Activated CD8-positive, alpha-beta memory T cell treated with anti-CD3 and anti-CD28 coated beads, Interleukin-2, amount 50 U/mL, for 24 hours (primary cell): ENCODE measurements around the gene CD86.

ENCODE experiments used
- DNase-seq: peaks from one replicate; pipeline ENCODE4 v3.0.0-alpha.2; 2020; ENCODE audit errors: extremely low read depth

Gene CD86

DNA sequence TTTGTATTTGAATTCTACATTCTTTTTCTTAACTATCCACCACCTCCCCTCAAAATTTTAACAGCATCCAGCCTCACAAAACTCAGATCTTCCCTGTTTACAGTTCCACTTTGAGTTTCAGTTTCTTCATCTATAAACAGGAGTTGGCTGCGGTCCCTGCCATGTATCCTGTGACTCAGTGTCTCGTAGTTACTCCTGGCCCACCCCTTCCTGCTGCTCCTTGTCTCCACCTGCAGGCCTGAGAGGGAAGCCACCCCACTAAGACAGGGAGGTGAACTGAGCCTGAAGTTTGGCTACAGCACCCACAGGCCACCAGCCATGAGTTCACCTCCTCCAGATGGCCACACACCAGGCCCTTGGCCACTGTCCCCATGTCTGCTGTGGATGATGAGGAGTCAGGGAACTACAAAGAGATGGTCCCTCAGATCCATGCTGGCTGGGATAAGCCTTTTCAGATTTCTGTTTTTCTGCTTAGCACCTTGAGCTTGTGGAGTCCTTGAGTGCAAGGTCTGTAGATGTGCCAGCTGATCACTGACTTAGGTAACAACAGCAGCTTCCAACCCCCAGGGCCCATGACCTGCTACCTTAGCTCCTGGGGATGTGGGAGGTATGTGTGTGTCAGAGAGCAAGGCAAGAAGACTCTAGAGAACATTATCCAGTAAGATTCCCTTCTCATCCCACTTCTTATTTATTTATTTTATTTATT is 37.5 kb downstream of the CD86 start:
- DNase-seq = peak; percentile 18

DNA sequence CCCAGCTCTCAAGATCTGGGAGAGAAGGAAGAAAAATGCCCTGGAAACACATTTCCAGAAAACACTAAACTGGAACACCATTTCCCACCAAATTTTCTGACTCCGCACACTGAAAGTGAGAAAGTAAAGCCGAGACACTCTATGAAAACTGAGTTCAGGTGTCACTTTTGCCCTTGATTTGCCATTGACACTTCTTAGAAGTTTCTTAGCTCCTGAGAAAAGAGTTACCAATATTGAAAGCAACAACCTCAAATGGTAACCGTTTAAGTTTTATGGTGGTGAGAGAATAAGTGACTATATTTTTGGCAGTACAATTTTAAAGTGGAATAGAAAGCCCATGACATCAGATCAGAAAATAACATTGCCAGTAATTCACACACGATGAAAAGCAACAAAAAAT is 39.0 kb downstream of the CD86 start:
- DNase-seq = no peak

DNA sequence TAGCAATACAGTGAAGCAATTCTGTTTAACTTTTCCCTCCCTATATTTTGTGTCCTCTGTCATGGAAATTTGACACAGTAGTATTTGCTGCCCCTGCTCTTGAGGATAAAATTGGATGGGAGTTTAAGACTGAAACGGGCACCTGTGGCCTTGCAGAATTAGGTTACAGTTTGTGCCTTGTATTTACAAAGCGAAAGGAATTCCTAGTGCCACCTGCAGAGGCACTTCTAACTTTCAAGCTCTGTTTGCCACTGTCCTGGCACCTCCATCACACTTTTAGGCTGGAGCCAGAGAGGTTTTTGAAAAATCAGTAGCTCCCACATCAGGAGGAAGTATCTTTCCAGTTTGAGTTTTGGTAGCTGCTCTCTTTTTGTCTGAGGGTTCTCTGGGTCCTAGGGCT is 39.5 kb downstream of the CD86 start:
- DNase-seq = no peak

DNA sequence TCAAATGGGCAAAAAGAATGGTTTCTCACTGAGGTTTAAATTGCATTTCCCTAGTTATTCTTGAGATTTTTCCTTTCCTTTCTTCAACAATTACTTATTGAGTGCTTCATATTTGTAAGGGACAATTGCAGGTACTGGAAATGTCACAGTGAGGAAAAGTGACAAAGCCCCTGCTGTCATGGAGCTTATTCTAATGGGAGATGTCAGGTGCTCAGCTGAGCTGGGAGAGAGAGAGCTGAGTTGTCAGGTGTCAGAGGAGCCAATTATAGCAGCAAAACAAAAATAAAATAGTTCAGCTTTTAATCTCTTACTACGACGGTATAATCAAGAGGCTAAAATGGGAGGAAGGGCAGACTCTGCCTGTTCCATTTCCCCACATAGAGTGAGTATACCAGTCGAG is 42.0 kb downstream of the CD86 start:
- no peak for DNase-seq

DNA sequence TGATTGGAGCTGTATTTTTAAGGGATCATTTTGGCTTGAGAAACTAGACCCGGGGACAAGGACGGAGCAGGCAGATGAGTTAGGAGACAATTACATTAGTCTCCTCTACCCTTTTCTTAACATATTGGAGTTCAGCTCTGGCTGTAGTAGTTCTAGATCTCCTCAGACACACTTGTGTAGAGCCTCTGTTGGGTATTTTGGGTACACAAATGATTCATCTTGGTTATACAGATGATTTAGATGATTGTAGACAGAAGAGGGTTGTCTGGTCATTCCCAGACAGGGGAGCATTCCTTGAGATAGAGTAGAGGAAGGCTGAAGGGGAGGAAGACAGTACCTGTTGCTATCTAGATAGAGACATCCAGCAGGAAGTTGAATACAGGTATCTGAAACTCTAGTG is 43.4 kb downstream of the CD86 start:
- DNase-seq = no peak

DNA sequence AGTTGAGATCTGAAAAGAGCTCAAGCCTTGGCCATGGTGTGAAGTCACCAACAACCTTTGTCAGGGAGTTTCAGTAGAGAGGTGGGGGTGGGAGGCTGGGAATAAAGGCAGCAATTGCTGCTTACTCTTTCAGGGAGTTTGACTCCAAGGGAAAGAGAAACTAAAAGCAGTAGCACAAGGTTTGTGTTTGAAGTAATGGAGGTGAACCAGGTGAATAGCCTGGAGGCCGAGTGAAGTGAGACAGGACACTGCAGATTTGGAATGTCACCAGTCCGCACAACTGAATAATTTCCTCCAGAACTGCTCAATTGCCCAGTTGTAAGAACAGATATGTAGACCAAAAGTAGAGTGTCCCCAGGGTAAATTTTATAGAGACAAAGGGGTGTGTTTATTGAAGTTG is 44.1 kb downstream of the CD86 start:
- no peak for DNase-seq

DNA sequence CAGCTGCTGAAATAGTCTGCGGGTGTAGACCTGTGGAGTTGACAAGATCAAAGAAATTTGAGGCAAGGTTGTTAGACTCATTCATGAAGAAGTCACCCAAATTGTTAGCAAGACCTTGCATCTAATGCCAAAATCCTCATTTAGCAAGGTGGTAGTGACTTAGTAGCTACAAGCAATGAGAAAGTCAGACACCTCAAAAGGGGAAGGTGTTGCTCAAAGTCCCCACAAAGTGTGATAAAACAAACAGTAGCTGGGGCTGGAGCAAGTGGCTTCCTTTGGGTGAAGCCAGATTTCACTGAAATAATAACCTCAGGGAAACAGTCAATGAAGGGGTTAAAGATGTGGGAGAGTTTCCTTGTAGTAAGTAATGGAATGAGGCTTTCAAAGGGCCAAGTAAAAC is 44.9 kb downstream of the CD86 start:
- DNase-seq = no peak

DNA sequence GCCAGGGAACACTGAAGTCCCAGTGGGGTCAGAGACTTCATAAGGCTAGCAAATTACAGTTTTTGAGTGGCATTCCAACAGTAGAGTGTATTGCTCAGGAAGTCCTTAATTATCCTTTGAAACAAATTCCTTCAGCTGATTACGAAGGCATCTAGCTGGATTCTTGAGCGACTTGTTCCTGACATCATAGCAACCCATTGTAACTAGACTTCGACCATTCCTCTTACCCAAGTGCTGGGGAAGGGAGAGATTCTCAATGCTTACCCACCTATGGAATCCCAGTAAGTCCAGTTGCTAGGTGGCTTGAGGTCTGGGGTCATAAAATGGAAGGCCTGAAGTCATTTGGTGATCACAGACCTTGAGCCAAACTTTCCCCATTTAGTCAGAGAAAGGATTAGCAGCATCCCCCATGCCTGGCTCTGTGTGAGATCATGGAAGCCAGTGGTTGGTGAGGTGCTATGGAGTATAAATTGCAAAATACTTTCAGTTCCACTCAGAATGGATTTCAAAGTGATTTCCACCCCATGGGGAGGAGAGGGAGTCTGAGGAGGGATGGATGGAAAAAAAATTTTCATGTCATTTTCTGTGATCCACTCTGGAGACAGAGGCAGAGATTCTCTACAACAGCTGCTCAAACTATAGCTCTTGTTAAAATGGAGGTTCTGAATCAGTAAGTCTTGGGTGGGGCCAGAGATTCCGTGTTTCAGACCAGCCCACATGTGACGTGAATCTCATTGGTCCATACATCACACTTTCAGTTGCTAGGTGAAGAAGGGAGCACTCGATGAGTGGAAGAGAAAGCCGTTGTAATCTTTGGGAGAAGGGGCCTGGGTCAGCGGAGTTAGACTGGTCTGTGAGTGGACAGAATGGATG is 45.7 kb downstream of the CD86 start:
- no peak for DNase-seq

DNA sequence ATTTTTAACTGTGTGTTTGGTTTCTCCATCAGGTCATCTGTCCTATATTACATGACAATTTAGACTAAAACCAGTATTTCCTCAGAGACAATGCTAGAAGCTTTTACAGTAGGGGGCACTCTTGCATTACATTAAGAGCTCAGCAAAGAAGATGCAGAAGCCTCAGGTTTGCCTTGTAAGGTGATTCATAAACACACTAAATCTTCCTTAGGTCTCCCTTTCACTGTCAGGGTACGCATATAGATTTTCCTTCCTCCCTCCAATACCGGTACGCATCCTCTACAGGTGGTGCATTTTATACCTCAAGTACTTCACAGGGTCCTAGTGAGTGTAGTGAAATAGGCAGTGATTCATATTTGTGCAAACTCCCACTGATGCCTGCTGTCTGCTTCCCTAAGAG is 46.5 kb downstream of the CD86 start:
- no peak for DNase-seq

DNA sequence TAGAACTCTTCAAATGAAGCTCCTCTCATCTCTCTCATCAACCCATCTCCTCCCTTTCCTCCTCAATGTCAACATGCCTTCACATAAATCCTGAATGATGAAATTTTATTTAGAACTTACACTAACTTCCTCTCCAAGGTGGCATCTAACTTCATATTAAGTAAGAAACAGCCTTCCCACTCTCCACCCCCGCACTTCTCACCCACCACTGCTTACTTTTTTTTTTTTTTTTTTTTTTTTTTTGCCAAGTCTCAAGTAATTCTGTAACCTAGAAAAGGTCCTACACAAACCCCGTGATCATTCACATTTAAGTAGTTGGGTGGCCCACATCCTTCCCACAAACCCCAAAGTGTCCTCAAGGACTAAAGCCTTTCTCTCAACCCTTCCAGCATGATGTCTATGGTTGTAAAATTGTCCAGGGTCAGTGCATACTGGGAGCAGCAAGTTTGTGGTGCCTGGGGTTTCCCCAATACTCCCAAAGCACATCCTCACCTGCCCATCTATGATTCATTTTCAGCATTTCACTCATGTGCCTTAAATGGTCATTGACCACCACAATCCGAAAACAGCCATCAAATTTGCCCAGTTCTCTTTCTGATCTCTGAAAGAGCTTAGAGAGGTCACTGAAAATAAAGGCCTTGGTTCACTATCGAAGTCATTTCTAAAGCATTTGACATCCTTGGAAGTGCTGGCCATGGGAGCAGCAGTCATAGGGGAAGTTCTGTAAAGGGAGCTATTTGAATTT is 47.2 kb downstream of the CD86 start:
- no peak for DNase-seq

DNA sequence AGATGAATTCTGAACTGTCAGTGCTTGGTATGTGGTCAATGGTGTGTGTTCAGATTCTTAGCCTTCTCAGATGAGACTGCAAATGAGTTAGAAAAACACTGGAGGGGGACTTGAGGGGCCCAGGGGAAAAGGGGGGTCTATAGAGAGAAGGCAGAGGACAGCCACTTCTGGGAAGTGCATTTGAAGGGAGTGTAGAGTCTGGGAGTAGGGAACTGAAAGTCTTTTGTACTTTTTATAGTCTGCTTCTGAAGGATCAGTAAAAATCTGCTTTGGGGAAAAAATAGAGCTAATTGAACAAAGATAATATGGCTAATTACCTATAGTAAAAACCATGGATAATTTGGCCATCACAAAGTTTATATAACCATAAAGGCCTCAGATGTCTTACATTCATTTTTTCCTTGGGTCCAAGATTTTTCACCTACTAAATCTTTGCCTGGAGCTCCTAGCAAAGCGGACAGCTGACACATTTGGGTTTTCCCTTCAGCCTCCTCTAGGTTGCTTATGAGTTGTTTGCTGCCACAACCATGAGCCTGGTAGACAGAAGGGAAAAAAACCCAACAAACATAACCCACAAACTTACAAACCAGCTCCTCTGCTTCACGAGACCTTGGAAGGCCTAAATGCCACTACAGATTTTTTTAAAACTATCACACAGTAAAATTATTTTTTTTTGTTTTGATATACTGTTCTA is 48.8 kb downstream of the CD86 start:
- DNase-seq = no peak

DNA sequence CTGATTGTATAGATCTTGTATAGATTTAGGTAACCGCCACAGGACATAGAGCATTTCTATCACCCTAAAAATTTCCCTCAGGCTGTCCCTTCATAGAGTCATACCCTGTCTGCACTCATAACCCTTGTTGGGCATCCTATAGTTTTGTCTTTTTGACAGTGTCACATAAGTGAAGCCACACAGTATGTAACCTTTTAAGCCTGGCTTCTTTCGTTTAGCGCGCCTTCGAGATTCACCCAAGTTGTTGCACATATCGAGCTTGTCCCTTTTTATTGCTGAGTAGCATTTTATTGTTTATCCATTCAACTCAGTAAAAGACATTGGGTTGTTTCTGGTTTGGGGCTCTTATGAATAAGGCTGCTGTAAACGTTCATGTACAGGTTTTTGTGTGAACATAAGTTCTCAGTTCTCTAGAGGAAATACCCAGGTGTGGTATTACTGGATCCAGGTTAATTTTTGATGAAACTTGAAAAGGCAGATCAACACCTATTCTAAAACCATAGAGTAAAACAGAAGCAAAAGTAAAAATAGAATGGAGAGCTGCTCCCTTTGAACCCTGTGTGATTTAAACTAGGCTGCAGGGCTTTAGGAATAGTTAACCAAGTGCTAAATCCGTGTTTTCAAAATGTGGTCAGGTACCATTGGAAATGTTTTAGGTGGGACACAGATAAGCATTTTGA is 49.5 kb downstream of the CD86 start:
- no peak for DNase-seq

DNA sequence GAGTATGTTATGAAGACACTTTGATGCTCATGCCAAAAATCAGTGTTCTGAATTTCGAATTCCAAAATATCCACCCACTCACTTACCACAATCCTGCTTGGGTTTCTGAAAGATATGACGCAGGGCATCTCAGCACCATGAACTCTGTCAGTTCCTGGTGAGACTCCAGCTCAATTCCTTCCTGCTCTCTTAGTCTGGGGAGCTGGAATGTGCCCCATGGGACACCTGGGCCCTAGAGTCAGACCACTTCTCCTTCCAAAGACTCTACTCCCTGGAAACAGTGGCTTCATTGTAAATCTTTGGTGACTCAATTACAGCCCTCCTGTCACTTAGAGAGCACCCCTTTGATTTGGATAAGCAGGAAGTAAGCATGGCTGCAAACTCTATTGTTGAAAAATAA is 50.5 kb downstream of the CD86 start:
- DNase-seq = no peak

DNA sequence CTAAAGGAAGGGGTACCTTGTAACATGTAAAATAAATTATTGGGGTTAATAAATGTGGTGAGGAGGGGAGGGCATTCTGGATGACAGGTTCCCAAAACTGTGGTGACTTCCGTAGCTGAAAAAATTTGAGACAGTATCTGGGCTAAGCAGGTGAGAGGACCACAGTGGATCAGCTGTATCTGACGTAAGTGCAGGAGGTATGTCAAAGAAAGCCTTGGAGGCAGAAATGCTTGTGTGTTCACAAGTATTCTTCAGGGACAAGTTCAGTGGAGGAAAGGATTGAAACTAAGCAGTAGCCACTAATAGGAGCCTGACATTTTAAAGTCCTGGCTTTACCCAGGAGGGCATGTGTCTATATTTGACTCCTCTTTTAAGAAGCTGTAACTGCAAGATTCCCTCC is 52.0 kb downstream of the CD86 start:
- no peak for DNase-seq

DNA sequence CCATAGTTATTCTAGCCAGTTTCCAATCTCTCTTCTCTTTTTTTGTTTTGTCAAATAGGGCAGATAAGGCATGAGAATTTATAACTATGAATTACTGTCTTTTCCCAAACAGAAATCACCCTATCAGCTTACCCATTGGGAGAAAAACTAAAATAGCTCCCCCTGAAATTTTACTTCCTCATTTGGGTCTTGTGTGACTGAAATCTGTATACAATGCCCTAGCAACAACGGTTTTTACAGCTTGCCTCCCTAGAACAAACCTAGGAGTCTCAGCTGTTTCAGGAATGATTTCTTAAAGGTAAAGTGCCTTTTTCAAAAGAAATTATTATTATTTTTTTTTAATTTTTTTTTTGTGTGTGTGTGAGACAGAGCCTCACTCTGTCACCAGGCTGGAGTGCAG is 56.8 kb downstream of the CD86 start:
- DNase-seq = no peak

DNA sequence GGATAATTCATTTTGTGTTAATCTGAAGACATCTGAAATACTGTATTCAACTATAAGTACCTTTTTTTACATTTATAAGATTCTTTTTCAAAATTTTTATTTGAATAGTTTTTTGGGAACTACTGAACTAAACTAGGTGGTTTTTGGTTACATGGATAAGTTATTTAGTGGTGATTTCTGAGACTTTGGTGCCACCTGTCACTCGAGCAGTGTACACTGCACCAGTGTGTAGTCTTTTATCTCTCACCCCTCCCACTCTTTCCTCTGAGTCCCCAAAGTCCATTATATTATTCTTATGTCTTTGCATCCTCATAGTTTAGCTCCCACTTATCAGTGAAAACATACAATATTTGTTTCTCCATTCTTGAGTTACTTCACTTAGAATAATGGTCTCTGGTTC is 57.6 kb downstream of the CD86 start:
- DNase-seq = no peak

DNA sequence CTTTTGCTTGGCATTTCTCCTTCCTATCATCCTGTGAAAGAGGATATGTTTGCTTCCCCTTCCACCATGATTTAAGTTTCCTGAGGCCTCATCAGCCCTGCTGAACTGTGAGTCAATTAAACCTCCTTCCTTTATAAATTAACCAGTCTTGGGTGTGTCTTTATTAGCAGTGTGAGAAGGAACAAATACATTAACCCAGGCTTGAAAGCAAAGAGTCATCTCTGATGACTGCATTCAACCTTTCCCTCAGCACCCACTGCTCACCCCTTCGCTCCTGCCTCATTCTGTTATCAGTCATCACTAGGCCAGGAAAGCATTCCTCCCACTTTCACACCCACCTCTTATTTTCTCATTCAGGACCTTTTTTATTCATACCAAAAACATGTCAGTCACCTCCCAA is 68.7 kb downstream of the CD86 start:
- DNase-seq = no peak

DNA sequence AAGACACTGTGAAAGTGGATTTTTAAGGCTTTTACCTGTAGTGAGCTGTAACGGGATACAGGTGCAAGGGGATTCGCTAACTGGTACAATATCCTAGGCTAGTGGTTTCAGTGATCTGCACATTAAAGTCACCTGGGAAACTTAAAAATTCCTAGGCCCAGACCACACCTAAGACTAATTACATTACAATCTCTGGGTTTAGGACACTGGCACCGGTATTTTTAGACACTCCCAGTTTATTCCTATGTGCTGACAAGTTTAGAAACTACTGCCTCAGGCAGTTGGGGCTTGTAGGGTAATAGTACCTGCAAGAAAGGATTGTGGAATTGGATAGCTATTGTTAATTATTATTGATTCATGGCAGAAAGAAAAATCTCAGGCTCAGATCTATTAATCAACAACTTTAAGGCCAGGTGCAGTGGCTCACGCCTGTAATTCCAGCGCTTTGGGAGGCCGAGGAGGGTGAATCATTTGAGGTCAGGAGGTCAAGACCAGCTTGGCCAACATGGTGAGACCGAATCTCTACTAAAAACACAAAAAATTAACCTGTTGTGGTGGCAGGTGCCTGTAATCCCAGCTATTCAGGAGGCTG is 77.9 kb downstream of the CD86 start:
- DNase-seq = no peak

DNA sequence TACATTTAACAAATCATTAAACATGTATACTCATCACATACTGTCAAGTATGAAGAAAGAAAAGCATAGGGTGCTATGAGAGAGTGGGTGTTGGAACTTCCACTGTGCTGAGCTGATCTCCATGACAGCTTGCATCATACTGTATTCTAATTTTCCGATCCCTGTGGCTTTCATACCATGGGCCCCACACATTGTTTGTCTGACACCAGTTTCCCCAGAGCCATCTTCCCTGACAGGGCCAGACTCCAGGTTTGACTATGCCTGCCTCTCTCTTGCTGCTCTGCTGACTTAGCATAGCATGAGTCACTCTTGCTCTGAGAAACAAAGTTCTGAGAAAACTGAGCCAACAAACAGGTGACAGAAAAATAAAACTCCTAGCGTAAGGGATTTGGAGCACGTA is 91.3 kb downstream of the CD86 start:
- peak; percentile 29 for DNase-seq

DNA sequence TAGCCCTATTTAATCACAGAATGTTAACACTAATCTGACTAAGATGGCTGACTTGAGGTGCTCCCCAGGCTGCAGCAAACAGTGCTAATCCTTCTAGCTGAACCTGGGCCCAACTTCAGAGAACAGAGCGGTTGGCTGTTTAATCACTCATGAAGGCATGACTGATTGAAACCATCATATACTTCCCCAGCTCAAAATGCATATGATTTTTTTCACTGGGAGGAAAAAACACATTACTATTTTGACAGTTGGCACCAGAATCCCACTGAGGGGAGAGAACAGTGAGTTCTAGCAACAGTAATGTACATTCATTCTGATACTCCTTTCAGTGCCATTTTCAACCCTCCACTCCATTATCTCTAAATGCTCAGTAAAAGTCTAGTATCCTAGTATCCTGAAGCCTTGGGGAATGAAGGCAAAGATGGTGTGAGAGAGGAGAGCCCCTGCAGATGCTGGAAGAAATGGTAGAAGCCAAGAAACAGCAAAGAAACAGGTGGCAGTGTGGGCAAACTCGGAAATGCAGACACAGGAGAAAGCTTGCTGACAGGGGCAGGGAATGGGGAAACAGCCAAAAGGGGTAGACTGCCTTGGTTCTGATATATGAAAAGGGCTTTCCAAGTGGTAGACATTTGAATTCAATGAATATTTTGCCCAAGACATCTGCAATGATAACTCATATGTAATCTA is 93.9 kb downstream of the CD86 start:
- DNase-seq = no peak

DNA sequence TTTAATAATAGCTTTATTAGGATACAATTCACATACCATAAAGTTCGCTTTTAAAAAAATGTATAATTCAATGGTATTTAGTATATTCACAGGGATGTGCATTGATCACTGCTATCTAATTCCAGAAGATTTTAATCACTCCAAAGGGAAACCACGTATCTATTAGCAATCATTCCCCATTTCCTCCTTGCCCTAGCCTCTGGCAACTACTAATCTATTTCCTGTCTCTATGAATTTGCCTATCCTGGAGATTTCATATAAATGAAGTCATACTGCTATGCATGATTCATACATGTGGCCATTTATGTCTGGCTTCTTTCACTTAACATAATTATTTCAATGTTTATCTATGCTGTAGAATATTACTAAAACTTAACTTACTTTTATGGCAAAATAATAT is 96.3 kb downstream of the CD86 start:
- no peak for DNase-seq
